HG03565 (cell line): ENCODE measurements around the gene EN2.

Source experiments
- ATAC-seq: cut with Tn5 transposase; IDR thresholded peaks from one replicate; pipeline ENCODE4 v1.9.1; 2021; ENCODE audit warnings: mild to moderate bottlenecking, moderate library complexity; ENCODE audit not compliant: unreplicated experiment

The EN2 gene

DNA sequence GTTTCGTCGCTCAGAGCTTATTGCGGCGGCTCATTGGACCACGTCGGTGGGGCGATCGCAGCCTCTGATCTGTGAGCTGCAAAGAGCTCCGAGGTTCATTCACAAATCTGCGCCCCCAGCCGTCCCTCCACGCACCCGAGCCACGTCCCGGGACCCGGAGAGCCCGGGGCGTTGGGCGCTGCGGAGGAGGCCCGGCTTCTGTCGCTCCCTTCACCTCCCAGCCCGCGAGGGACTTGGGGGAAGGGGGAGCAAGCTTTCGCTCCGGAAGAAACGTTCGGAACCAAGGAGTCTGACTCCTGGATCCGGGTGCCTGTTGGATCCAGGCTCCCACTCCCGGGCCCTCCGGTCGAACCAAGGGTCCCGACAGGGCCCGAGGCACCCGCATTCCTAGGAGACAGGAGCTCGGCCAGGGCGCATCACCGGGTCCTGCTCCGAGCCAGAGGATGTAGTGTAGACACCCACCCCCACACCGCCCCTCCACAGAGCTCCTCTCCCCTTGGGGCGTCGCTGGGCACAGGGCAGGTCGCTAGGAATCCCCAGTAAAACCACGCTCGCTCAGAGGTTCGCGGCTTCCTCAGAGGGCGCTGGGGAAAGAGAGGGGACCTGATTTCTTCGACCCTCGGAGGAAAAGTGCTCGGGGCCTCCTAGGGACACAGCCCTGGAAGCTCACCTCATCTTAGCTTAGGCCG lies 7.9 kb upstream of the EN2 start:
- ATAC-seq: no peak

DNA sequence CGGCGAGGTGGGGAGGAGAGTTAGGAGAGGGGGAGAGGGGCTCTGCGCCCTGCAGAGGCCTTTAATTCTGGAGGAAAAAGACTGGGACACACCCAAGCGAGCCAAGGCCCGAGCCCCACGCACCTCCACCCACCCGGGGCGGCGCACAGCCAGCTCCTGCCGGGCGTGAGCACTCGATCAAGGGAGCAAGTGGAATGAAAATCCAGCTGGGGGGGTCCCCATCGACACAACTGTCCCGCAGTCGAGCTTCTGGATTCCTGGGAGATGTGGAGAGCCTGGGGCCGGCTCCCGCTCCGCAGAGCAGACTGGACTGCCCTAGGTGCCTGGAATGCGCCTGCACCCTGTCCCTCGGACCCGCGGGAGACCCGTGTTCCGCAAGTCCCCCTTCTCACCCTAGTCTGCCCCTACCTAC lies 7.4 kb upstream of the EN2 start:
- ATAC-seq: no peak

DNA sequence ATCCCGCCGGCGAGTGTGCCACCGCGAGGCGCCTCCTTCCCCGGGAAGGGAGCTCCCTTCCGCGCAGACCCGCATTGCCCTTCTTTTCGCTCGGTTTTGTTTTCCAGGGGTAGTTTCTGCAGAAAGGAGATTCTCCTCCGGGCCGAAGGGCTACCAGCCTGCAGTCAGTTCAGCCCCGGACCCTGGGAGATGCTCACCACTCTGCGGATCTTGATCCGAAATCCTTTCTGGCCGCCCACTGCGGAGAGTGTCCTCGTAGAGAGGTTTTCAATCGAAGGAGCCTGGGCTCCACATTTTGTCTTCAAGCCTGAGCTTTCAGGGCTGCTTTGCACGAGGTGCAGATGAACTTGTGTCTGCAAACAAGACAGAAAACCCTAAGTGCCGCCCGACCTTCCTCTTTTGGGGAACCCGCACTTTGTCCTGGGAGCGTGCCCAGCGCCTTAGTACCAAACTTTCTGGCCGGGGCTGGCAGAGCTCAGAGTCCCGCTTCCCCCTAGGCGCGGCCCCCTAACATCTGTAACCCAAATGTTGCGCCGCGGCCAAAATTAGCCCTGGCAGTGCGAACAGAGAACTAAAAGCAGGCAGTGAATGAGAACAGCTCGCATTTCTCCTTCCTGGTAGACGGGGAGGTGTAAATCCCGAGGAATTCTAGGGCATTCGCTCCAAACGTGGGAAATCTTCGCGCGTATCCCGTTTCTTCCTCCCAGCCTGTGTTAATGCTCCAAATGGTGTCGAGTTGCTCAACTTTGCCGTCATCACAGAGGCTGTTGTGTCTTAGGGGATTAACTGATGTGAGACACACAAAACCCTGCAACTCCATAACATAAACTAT lies 6.7 kb upstream of the EN2 start:
- no peak for ATAC-seq

DNA sequence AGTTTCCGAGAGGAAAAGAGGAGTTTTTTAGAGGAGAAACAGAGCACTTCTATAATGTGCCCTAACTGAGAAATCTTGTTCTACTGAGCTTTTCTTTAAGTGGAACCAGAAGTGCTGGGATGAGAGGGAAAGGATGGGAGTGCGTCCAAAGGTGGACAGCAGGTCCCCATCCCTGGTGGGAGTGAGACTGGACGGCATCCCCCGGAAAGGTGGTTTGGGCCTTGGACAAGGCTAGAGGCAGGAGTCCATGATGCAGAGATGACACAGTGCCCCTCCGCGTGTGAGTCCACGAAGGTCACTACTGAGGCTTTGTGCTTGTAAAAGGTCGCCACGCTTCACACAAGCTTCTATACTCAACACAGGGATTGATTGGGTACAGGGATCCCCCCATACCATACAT lies 6.1 kb upstream of the EN2 start:
- no peak for ATAC-seq

DNA sequence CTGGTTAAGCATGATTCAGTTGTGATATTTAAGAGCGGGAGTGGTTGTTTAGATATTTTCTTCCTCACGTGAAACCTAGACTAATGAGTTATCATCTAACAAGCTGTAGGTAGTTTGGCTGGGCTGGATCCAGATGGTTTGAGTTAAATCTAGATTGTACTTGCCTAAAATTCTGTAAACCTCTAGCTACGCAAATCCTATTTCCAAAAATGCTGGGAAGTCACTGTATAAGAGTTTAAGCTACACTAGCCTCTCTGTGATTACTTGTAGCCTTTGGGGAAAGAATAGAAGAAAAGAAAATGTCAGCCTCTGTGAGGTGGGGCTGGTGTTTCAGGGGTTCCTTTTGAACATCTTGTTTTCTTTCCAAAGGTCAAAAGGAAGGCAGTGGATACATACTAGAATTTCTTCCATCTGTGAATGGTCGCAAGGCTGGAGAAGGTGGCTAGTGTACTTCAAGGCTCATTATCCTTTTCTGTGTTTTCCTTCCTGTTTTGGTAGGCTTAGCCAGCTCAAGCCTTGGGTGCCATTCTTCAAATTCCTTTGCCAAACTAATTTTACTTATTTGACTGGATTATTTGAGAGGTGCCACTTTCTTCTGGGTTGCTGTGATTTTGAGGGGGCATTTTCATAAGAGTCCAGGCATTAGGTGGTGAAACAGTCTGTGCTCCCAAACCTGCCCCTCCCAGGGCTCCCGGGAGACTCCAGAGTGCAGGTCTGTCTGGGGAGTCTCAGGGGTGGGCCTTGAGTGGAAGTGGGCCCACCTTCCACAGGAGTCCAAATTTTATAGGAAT lies 5.2 kb upstream of the EN2 start:
- ATAC-seq: no peak

DNA sequence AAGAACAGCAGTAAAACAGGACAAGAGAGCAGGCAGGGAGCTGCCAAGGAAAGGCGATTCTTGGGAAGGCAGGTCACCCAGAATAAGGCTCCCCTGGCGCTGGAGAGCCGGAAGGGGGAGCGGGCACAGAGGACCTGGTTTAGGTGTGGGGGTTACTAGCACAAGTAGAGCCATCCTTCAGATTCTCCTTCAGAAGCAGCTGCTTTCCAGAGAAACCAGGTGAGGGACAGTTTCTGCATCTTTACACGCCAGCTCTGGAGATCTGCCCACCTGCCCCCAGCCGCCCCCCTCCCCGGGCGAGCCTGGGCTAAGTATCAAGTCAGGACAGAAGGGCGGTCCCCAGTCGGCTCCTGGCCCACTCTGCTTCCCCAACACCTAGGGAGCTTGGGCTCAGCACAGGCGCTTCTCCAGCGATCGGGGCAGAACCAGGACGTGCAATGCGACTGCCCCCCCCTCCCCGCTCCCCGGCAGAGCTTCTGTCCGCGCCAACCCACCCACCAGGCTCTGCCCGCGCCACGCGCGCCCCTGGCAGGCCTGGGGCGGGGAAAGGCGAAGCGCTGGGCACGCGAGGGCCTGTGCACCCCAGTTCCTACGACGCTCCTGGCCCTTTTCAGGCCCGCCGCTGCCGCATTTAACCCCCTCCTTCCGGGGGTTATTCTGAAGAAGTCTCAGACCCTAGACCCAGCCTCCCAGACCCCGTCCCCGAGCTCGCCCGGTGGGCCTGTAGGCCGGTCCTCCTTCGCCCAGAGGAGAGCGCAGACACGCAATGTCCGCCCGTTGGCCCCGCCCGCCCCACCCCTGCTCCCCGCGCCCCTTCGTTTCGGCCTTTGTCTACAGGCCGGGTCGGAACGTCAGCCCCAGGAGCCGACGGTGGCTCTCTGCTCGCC lies 4.4 kb upstream of the EN2 start:
- ATAC-seq: no peak

DNA sequence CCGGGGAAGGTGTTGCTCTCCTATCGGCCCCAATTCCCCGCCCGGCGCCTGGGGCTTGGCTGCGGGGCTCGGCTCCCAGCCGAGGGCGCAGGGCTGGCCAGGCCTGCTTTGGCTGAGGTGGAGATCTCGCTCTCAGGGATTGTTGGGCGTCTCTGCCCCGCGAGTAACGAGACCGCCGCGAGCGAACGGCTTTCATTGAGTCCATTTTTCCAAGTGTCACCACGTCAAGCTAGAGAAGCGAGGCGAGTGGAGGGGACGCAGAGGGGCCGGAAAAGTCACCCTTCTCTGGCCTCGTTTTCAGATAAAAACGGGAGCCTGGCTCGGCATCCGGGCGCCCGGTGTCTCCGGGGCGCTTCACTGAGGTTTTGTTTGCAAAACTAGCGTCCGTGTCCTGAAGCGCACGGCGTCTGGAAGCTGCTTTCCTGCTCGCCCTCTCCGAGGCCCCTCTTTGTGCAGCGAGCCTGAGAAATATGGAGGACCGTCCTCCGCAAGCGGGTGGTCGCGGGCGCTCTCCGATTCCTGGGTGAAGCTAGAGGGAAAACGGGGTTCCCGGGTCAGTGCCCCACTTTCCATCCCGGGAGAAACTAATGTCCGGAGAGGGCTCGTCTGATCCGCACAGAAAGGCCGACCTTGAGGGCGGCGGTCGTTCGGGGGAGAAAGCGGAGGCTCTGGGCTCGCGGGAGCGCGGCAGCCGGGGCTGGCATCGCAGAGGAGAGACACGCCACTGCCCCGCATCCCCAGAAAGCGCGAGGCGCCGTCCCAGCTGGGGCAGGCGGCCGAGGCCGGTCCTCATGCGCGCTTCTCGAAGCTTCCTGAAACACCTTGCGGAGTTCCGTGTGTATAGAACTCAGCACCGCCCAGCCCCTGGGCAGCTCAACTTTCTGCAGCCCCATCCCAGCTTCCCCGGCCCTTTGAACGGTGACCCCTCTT lies 3.5 kb upstream of the EN2 start:
- ATAC-seq: no peak

DNA sequence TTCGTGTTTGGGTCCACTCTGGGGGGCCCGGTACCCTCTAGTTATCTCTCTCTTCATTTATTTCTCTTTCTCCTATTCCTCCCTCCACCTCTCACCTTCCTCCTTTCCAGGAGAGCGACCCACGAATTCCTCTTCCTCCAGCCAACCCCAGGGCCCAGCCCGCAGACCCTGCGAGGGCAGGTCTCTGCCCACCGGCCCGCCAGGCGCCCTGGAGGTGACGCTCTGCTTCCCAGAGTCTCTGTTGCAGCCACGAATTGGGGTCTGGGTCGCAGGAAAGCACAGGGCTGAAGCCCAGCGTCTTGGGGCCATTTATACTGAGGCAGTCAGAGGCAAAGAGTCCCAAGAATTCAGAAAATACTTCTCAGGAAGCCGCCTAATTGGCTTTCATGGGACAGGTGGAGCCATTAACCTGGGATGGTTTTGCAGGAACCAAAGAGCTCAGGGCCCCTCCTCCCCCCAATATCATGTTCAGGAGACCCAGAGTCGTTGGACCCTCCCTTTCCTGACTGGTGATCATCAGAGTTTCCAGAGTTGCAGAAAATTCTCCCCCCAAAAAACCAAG lies 2.7 kb upstream of the EN2 start:
- ATAC-seq: no peak

DNA sequence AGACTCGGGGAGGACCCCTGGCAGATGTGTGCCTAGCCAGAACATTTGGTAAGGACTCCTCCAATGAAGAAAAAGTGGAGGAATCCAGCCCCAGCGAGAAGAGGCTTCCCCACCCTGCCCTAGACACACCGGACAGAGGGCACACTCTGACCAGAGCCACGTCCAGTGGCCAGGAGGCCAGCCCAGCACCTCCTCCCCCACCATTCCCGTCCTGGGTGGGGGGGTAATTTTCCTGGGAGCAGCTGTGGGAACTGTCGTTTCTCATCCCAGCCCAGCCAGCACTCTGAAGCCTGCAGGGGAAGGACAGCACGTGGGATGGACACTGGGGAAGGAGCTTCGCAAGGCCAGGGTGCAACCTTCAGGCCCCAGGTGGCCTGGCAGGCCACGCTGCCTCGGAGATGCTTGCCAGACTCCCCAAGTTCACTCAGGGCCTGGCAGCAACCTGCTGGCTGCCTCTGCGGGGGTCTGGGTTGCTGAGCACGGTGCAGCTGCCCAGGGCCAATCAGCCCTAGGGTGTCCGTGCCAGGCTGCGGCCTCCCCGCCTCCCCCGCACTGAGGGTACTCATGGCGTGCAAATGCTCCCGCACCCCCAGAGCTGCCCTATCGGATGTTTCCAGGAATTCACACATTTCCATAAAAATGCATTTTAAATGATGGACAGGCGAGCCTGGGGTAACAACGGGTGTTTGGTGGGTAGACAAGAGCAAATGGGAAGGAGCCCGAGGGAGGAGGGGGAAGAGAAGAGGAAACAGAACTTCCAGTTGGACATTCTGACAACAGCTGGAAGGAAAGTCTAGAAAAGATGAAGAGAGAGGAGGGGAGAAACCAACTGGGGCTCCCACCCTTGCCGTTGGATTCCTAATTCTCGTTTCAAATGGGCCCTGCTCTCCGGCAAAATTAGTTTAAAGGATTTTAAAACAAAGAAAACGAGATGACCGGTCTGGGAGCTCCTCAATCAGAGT lies 1.9 kb upstream of the EN2 start:
- no peak for ATAC-seq

DNA sequence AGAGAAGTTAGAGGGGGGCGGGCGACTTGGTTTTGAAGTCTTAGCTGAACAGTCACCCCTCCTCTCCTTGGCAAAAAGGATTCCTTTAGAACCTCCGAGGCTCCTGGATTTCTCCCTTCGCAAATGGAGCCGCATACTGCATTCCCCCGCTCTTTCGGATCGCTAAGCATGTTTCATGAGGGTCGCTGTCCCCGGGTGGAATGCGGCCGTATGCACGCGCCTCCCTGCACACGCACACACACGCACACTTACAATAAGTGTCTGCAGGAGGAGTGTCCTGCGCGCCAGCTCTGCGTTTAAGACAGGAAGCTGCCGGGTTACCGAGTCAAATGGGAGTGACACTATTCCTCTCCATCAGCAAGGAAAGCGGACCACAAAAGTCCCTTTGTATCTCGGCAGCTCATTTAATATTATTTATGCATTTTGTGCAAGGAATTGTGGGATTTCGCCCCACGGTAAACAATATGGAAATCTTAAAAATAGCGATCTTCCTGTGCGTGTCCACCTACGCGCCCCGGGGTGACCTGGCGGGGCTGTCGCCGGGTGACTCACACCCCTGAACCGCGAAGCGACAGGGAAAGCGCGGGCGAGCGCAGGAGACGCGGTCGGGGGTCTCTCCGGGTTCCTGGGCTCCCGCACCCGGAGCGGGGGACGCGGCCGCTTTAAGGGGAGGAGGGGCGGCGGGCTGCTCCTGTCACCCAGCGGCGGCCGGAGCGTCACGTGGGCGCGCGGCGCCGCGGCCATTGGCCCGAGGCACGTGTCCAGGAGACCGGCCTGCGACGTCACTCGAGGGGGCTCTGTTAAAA lies 988 bp upstream of the EN2 start:
- ATAC-seq: no peak

DNA sequence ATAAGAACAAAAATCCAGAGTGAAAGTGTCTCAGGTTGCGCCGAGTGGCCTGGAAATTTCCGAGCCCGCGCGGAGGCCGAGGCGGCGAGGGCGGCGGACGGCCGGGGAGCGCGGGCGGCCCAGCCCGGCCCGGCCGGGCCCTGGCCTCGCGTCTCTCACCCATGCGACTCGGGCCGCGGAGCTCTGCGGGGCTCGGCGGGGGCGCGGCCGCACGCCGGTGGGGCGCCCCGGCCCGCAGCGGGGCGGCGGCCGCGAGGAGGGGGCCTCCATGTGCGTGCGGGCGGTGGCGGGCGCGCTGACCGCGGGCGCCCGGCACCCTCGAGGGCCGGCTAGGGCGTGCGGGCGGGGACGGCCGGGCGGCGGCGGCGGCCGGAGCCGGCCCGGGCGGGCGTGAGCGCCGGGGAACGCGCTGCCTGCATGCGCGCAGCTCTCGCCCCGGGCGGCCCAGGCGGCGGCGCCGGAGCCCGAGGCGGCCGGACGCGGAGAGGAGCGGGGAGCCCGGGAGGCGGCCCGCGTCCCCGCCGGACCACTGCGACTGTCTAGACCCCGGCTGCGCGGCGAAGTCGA lies 302 bp upstream of the EN2 start:
- no peak for ATAC-seq

DNA sequence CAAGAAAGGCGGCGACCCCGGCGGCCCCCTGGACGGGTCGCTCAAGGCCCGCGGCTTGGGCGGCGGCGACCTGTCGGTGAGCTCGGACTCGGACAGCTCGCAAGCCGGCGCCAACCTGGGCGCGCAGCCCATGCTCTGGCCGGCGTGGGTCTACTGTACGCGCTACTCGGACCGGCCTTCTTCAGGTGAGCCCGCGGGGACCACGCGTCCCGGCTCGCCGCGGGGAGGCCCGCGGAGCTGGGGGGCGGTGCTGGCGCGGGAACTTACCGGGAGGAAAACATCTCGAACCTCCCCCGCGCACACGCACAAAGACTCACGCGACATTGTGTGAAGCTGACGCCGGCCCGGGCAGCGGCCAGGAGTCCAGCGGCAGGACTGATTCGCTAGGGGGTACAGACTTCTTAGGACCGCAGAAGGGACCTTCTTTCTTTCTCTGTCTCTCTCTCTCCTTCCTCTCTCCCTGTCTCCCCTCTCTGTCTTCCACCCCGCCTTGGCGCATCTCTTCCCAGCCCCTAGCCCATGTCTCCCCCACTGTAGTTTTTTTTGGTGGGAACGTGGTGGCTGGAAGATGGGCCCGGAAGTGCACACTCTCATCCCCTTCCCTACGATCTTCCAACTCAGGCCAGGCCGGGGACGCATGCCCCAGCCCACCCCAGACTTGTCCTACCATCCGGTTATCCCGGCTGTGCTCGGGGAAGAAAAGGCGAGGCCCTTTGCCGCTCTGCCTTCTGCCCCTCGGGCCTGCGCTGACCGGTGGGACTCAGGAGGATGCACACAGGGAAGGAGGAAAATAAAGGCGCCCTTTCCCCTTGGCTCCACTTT lies 1.2 kb downstream of the EN2 start:
- ATAC-seq: no peak

DNA sequence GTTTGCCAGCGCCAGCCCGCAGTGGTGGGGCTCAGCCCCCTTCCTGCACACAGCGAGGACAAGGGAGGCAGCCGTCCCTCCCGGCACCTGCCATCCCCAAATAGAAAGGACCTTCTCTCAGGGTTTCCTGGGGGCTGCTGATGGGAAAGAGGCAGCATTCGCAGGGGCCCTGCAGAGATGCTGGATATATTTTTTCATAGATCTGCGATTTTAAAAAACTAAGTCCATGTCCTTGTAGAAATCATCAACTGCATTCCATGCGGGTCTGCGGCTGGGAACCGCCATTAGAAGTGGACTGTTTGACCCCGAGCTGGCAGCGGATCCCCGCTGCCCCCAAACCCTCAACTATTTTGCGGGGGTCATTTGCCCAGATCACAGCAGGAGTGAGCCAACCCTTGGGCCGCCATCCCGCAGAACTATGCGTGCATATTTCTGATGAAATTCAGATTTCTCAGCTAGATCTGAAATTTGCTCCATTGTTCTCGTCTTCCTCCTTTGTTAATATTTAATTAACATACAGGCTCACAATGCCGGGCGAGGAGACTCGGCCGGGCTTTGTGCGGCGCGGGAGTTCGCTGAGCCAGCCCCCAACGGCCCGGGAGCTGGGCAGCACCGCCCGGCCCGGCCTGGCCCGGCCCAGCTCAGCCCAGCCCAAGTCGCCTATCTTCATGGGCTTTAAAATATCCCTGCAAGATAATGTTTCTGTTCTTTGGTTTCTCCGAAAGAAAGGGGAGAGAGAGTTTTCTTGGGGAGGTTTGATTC lies 2.0 kb downstream of the EN2 start:
- ATAC-seq: no peak

DNA sequence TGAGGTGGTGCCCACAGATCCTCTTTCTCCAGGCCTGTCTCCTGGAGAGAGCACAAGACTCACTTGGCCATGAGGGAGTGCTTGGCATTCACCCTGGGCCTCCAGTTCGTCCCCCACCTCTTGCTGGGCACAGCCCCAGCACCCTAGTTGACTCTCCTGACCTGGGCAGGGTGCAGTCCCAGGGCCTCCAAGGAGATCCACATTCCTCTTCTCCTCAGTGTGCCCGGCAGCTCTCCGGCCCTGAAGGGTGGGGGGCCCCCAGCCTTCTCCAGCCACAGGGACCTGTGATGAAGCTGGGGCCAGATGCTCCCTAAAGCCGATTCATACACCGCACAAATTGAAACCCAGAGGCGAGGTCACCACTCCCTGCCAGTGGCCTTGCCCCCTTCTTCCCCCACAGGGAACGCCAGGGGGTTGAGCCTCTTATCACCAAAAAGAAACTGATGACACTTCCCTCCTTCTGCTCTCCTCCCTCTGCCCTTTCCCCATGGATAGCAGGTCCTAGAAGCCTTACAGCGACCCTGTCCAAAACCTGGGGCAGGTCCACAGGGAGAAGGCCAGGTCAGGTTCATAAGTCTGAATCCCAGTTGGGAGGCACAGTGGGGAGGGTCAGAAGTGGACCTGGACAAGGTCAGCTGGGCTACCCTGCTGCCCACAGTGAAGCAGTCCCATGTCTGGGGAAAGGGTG lies 3.1 kb downstream of the EN2 start:
- no peak for ATAC-seq

DNA sequence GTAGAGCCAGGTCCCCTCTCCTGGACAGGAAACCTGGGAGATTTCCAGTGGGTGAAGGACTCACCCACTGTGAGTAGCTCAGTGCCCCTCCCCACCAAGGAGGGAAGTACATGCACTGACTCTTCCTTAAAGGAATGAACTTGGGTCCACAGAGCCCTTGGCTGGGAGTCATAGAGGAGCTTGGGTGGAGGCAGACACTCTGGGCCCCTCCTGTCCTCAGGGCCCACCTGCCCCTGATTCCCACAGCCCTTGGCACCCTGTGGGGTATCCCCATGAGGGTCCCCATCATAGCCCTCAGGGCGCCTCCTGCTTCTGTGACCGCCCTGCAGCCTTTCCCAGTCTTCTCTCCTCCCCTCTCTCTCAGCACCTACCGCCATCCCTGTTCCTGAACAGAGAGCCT lies 3.7 kb downstream of the EN2 start:
- ATAC-seq: no peak
